Kasumi-1 (cell line): ENCODE measurements around the gene FBLN1.

ENCODE experiments used
- DNase-seq, 2 experiments: peaks; one replicate each; lab custom pipeline; 2025; lab: John Stamatoyannopoulos, UW

Gene FBLN1

DNA sequence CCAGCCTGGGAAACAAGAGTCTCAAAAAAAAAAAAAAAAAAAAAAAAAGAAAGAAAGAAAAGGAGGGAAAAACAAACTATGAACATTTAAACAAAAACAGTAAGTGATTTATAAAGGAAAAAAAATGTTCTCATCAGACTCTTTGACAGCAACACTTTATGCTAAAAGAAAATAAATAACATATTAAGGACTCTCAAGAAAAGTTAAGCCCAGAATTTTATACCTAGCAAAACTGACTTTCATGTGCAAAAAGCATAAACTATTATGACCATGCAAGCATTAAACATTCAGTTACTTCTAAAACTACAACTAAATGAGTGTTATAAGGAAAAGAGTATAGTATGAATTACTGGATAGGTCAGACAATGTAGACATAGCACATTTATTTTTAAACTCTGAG, 68.4 kb downstream of the FBLN1 start:
- DNase-seq, result no peak

DNA sequence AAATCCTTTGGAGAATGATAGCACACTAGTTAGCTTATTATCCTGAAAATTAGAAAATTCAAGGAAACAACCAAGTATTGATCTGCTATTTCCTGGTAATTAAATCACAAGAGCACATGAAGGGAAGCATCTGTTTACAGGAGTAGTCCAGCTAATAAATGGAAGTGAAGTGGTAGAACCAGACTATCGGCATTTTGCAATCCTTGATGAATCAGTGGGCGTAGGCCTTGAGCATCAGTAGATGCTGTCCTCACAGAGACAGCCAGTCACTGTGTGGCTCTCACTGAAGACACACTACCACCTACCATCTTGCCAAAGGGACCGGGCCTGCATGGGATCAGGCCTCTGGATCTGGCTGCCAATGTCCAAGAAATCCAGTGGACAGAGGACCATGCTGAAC, 69.8 kb downstream of the FBLN1 start:
- no peak for DNase-seq

DNA sequence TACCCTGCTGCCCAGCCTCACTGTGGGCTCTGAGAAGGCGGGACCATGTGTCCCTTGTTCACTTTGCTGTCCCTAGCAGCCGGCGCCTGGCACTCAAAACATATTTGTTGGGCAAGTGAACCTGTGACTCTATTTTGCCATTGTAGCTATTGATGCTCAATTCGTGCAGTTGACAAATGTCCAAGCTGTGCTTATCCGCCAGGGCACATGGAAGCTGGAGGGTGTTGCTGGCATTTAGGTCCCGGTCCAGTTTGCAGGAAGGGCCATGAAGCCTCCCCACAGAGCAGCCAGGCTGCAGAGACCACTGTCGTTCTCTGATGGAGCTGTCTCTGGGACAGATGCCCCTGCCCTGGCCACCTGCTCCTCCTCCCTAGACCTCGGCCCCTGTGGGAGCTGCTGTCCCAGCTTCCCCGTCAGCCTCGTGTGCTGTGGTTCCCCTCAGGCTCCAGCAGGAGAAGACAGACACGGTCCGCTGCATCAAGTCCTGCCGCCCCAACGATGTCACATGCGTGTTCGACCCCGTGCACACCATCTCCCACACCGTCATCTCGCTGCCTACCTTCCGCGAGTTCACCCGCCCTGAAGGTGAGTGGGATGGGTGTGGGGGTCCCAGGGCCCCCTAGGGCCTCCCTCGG, 71.5 kb downstream of the FBLN1 start:
- DNase-seq, result peak in 1 of 2 experiments; percentile 16

DNA sequence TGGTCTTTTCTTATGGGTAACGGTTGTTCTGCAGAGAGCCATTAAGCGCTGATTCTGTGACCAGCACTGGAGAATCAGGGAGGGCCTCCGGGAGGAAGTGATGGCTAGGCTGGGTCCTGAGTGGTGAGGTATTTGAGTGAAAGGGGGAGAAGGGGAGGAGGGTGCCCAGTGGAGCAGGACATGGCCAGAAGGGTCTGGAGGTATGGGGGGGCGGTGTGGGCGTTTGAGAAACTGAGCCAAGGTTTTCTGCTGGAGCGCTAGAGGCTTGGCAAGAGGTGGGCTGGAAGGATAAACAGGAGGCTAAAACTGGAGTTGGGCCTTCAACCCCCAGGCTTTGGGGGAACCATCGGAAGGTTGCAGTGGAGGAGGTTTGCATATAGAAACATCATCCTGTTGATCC, 72.5 kb downstream of the FBLN1 start:
- DNase-seq, result no peak

DNA sequence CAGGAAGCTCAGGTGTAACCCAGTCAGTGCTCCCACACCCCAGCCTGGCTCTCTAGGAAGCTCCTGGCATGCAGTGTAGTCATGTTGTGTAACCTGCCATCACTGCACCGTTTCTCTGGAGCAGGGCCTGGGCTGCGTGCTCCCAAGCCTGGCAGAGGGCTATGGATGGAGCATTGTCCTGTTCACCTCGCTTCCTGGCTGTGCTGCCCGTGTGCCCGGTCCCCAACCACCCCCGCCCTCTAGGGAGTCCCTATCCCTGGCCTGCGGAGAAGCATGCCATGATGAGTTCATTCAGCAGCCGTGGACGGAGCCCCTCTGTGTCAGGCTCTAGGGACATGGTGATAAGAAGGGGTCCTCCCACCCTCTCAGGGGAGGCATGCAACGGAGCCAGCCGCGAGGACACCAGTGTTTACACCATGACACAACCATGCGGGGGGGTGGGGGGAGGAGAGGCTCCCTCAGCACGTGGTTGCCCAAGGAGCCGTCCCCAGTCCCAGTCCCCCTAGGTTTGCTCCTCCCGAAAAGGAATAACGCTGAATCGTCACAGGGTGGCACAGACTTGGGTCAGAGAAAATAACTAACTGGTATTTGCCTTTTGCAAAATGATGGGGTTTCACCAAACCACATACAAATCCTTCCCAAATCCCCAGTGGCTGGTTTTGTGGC, 73.1 kb downstream of the FBLN1 start:
- DNase-seq, result no peak

DNA sequence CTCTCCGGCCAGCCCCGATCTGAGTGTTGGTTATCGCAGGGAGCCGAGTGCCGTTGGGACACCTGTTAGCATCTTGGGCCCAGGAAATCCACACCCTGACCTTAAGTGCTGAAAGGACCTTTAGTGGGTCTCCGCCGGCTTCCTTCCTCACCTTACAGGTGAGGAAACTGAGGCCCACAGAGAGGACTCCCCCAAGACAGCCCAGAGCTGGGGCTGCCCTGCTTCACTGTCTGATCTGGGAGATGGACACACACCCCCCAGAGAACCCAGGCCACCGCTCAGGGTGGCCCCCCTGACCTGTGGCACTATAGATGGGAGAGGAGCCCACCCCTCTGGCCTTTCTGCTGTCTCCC, 73.6 kb downstream of the FBLN1 start:
- DNase-seq, result no peak

DNA sequence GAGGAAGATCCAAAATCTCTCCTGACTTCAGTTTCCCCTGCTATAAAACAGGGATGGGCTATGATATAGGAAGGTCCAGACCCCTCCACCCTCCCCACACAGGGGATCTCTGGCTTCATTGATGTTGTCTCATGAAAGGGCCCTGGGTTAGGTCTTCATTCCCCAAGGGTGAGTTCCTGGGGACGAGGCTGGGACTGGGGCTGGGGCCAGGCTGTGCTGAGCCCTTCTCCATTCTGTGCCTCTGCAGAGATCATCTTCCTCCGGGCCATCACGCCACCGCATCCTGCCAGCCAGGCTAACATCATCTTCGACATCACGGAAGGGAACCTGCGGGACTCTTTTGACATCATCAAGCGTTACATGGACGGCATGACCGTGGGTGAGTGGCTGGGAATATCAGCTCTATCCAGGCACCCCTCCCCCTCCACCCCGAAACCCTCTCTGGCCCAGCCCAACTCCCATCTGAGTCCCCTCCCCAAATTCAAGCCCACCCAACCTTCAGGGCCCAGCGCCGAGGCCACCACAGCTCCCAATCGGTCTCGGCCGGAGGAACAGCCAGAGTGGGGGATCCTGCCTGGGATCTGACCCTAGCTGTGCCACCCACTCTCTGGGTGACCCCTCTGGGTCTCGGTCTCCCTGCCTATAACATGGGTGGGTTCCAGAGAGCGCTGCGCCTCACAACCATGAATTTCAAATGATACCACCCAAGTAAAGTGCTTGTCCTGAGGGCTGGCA, 74.2 kb downstream of the FBLN1 start:
- no peak for DNase-seq

DNA sequence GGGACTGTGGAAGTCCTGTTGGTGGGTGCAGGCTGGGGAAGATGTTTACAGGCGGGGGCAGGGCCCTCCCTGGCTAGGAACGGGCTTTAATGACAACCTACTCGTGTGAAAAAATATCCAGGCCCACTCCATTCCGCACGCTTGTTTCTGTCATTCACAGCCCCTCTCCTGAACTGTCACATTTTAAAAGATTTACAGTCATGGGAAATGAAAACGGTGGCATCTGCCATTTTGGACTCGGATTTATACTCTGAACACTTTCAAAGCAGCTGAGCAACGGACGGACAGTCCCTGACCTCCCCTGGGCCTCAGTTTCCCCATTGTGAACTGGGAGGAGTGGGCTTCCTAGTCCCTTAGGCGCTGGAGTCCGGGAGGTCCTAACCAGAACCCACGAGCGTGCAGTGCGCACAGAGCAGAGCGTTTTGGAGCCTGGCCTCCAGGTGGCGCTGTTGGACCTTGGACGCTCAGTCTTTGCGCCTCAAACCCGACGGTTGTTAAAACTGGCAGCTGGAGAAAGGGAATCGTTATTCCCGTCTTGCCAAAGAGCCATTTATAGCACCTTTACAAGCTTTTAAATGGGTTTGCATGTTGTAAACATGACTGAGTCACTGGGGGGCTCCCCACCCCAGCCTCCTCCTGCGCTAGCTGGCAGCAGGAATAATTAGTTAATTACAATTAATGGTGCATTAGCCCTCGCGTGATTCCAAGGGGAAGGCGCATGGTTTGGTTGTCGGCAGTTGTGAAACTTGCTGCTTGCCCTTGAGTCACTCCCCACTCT, 75.3 kb downstream of the FBLN1 start:
- DNase-seq, result peak; percentile 73 to 84

DNA sequence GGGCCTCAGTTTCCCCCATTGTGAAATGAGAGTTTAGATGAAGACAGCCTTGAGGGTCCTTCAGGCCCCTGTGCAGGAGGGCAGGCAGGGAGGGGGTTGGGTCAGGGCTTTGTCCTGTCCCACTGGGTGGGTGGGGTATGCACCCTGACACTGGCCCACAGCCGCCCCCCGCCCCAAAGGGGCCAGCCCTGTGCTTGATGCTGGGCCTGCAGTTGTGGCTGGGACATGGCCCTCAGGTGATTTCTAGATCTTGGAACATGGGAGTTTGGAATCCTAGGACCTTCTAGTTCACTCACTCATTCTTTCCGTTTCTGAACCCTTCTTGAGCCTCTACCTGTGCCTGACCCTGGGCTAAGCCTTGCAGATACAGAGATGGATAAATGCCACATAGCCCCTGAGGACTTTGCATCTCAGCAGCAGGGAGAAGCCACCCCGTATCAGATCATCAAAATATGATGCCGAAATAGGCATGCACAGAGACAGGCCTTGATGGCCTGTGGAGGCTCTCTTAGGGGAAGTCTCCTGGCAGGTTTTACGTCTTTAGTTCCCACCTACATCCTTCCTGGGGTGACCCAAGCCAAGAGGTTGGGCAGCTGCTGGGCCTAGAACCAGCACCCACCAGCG, 76.0 kb downstream of the FBLN1 start:
- no peak for DNase-seq

DNA sequence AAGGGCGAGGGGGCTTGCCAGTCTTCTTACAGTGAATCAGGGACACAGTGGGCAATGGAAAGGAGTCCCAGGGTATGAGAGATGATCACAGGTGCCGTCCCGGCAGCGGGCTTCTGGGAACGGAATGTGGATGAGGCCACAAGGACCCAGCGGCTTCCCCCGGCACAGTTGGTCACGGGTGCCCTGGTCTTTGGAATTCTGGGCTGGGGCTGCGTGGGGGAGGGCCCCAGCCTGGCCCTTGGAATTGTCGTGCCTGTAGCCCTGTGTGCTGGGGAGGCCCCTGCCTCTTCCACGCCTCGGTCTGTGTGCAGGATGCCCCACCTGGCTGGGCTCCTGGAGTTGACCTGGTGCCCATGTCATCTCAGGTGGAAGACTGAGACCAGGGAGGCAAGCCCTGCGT, 76.6 kb downstream of the FBLN1 start:
- no peak for DNase-seq

DNA sequence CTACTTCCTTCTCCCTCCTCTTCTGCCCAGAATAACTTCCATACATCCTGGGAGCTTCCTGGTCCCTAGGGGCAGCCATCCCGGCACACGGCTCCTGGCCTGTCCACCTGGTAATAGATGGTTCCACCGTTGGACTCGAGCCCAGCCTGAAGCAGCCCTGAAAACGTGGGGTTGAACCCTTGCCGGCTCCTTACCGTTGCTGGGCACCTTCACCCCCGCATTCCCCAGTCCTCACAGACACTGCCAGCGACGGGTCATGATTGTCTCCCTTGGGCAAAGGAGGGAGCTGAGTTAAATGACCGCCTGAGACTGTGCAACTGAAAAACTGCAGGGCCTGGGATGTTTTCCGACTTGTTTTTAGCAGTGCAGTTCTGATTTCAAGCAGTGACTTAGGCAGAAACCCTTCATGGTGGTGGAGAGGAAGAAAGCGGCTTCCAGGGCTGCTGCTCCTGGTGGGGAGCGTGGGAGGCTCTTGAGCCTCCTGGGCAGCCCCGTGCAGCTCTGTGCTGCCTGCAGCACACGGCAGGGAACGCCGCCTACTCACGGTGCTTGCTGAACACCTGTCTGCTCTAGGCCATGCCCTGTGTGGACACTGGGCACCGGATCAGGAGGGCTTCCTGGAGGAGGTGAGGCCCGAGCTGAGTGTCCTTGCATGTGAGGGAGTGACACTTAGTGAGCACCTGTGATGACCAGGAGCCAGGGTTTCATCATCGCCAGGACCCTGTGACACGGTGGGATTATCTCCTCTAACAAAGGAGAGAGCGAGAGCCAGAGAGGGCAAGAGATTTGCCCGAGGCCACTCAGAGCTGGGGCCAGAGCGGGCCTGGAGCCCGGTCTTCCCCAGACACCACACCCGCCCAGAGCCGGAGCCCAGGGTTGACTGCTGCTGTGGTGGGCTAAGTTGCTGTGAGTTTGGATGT, 77.4 kb downstream of the FBLN1 start:
- no peak for DNase-seq

DNA sequence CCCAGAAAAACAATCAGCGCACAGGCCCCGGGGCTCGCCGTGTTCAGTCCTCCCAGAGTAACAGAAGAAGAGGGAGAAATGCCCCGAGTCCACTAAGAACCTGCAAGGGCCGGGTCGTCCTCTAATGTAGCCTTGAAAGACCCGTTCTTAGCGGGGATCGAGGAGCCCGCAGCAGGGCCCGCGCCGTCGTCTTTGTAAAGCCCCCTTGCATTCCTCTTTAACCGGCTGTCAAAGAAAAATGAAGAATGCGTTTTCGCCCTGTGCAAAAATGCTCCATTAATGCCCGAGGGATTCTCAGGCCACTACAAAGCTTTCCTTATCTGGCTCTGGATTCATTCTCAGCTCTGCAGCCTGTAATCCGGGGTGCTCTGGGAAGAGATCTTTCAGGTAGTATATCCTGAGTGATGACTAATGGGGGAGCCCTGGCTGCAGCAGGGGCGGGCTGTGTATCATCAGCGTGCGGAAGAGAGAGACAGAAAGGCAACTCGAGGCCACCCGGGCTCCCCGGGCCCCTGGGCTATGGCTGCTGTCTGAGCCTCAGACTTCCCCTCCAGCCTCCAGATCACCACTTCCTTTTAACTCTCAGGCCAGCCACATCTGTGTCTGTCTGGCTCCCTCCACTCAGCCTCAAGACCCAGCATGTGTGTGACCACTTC, 78.2 kb downstream of the FBLN1 start:
- peak; percentile 80 to 84 for DNase-seq

DNA sequence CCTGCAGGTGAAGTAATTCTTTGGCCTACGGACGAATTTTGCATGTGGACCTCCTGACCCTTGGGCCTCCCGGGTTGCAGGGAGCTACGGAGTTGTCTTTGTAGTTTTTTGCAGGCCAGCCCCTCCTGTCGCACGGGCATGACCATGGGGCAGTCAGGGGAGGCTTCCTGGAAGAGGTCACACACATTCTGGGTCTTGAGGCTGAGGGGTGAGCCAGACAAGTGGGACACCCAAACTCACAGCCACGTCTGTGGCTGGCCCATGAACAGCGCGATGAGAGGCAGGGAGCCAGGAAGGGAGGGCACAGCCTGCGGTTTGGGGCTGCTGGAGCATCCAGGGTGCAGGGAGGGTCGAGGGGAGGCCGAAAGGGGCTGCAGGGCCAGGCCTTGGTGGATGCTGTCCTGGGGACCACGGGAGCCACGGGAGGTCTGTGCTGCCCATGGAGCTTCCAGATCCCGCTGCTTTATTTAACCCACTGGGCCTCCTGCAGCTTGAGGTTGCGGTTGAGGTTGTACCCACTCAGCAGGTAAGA, 78.9 kb downstream of the FBLN1 start:
- DNase-seq, result no peak

DNA sequence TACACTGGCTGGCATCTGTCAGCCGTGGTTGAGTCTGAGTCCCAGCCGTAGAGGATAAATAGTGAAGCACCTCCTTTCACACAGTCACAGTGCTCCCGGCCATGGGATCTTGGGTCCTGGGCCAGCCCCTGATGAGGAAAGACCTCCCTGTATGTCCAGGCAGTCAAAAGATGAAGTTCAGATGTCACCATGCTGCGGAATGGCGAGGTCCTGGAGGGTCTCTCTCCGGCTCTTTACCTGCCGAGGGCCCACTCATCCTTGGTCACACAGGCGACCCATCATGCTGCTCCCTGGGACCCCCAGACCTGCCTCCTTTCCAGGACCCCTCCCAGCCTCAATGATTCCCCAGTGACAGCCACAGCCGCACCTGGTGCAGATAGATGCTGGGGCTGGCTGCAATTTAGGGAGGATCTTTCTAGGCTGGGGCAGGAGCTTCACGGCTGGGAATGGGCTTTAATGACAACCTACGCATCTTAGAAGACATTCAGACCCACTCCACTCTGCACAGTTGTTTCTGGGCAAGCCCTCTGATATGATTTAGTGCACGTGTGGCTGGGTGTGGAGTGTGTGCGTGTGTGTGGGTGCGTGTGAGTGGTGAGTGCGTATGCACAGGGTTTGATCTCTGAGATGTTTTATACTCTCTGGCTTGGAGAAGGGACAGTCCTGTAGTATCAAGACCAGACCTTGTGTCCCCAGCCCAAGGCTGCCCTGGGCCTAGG, 79.7 kb downstream of the FBLN1 start:
- DNase-seq, result no peak

DNA sequence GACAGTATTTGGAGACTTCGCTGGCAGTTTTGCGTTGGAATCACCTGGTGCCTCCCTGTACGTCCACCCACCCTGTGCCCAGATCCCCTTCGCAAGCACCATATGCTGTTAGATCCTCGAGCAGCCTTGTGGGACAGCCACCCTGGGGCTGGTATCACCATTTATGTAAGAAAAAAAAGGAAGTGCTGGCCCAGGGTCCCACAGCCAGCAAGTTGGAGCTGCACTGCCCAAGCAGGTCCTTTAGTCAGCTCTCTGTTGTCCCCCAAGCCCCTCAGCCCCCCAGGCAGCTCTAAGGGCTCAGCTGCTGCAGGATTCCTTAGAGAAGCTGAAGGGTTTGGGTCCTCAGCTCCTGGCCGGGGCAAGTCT, 80.3 kb downstream of the FBLN1 start:
- DNase-seq, result no peak

DNA sequence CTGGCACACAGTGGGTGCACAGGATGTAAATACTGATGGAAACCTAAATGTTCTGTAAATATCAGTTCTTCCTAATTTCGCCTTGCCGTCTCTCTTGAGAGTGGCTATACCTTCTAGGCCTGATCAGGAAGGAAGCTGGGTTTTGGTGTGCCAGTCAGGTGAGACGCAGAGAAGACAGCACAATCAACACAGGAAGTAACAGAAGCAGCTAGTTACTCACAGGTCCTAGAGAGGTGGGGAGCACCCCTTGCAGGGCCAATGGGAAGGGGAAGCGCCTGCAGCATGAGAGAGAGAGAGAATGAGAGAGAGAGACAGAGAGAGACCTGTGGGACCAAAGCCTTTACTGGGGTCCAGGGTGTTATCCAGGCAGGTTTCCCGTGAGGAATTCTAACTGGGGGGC, 80.8 kb downstream of the FBLN1 start:
- DNase-seq, result no peak

DNA sequence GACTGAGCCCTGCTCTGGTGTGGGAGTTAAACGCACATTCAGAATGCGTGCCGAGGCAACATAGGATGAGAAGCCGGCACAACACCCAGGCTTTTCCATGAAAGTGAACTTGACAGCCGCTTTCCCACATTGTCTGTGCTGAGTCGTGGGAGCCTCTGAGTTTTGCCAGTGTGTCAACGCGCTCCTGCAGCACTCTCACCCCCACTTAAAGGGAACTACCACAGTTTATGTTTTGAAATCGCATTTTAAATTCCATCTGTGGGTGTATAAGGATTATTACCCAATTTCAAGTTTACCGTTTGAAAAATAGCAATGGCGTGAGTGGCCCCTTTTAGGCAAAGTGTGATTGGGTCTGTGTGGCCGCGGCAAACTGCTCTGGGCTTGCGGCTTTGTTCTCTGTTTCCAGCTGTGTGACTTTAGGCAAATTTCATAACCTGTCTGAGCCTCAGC, 81.5 kb downstream of the FBLN1 start:
- no peak for DNase-seq

DNA sequence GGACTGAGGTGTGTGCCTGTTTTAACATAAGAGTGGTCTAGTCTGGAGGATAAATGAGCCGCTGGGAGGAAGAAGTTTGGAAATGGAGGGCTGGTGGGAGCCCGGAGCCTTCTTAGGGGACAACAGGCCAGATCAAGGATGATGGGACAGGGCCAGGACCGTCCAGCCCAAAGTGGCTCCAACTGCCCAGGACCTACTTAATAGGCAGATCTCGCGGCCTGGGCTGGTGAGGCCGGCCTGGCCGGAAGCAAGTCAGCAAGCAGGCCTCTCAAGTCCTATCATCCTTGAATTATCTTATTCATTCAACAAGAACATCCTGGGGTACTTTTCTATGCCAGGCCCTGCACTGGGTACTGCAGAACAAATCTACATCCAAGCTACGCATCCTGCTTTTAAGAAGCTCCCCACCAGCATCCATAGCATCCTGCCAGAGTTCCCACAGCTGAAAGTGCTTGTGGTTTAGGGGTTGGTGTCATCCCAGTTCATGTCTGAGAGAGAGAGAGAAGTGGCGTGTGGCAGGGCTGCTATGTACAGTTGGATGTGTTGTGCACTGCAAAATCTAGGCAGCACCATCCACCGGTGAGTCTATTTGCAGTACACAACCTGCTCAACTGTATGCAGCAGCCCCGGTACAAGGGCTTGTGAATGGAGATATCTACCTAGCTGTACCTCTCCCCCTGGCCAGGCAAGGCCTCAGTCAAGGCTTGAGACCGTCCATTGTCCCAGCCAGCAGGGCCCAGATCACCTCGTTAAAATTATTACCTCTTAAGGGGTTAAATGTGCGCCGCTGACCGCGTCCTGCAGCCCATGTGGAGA, 82.1 kb downstream of the FBLN1 start:
- DNase-seq, result no peak

DNA sequence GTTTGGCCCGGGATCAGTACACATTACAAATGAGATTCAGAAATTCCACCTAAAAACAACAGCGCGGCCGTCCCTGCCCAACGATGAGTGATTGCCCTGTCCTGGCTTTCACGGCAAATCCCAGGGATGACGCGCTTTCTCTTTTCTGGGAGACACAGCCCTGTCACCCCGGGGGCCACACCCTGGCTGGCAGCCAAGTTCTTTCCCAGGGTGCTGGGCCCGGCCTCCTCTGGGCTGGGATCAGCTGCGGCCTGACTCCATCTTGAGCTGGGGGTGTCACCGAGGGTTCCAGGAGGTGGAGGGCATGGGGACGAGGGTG, 82.7 kb downstream of the FBLN1 start:
- no peak for DNase-seq
